Measurements from ENCODE around the gene KRTAP5-9.
A peak's percentile ranks its signal among the peaks of the same experiment; 100 is the strongest.

GRCh38 chr11:71580057-71581003 is 32.1 kb downstream of the KRTAP5-9 start:
- TF ChIP-seq, protein P1, sequence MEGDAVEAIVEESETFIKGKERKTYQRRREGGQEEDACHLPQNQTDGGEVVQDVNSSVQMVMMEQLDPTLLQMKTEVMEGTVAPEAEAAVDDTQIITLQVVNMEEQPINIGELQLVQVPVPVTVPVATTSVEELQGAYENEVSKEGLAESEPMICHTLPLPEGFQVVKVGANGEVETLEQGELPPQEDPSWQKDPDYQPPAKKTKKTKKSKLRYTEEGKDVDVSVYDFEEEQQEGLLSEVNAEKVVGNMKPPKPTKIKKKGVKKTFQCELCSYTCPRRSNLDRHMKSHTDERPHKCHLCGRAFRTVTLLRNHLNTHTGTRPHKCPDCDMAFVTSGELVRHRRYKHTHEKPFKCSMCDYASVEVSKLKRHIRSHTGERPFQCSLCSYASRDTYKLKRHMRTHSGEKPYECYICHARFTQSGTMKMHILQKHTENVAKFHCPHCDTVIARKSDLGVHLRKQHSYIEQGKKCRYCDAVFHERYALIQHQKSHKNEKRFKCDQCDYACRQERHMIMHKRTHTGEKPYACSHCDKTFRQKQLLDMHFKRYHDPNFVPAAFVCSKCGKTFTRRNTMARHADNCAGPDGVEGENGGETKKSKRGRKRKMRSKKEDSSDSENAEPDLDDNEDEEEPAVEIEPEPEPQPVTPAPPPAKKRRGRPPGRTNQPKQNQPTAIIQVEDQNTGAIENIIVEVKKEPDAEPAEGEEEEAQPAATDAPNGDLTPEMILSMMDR (IDR thresholded peaks at IDR 0.05) = peak; percentile 67 to 92 (median 70)
- no peak for TF ChIP-seq POLR2A (IDR thresholded peaks at IDR 0.05)

All from thyroid gland (tissue), 4 donors.